ES-I3 (cell line): ENCODE measurements around the gene VPS37B.

Experiments
- H3K36me3 ChIP-seq: 2 replicates; pipeline ENCODE4 v1.6.1; 2013; ENCODE audit warnings: mild to moderate bottlenecking, low read length, control low read depth, moderate library complexity; ENCODE audit not compliant: insufficient read depth
- H3K4me1 ChIP-seq: 2 replicates; pipeline ENCODE4 v1.6.1; 2013; ENCODE audit warnings: mild to moderate bottlenecking, control low read depth, low read length; ENCODE audit not compliant: insufficient read depth
- H3K9ac ChIP-seq: 2 replicates; pipeline ENCODE4 v1.6.1; 2013; ENCODE audit warnings: low read depth, mild to moderate bottlenecking, low read length, moderate library complexity
- H3K9me3 ChIP-seq: 2 replicates; pipeline ENCODE4 v1.6.1; 2013; ENCODE audit warnings: mild to moderate bottlenecking, low read length, moderate library complexity; ENCODE audit not compliant: control insufficient read depth, insufficient read depth

VPS37B gene

GRCh38 chr12:122842505-122843405 is 53.2 kb downstream of the VPS37B start:
- Histone ChIP-seq H3K9ac (no peak overlapping the region), H3K4me1 (peaks cover 16% of the 10 kb centered on the region)

GRCh38 chr12:122841544-122842321 is 54.2 kb downstream of the VPS37B start:
- H3K9me3 ChIP-seq = no peaks in the 10 kb centered on the region
- no peaks in the 10 kb centered on the region for H3K36me3 ChIP-seq
- no peak overlapping the region for H3K9ac ChIP-seq
- H3K4me1 ChIP-seq = peaks cover 20% of the 10 kb centered on the region

More at GRCh38 chr12:122842505-122843405, 53.2 kb downstream of the VPS37B start:
- Histone ChIP-seq H3K9me3 (no peaks in the 10 kb centered on the region), H3K36me3 (no peaks in the 10 kb centered on the region)

DNA sequence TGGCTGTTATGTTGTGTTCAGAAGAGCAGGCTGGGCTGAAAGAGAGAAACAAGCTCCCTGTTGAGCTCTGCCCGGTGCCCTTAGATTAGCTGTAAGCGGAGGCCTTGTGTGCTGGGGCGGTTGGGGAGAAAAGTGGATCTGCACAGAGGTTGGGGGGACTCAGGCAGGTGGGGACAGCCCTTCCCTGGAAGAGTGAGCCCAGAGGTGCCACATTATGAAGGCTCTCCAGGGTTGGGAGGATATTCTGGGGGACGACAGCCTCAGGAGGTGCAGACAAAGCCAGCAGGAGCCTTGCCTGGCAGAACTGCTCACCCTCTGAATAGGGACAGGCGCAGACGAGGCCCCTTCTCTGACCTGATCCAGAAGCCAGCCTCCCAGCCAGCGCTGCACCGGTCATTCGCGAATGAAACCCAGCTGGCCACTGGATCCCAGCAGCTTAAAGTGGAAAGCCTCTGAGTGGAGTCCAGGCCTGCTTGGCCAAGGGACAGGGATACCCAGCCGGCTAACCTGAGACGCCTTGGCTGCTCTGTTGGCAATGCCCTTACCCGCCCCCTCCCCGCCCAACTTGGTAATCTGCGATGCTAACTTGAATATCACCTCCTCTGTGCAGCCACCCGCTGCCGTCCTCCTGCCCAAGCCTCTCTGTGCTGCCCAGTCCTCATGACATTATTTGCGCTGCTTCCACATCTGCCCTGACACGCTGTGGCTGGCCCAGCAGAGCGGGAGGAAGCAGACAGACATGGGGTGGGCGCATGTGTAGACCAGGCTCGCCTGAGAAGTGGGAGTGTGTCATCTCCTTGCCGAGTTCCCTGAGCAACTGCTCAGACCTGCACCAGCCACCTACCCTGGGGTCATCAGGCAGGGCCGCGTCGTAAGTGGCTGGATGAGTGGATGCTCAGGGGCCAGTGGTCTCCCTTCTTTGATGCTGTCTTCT is 55.1 kb downstream of the VPS37B start:
- H3K9ac ChIP-seq = no peak overlapping the region

DNA sequence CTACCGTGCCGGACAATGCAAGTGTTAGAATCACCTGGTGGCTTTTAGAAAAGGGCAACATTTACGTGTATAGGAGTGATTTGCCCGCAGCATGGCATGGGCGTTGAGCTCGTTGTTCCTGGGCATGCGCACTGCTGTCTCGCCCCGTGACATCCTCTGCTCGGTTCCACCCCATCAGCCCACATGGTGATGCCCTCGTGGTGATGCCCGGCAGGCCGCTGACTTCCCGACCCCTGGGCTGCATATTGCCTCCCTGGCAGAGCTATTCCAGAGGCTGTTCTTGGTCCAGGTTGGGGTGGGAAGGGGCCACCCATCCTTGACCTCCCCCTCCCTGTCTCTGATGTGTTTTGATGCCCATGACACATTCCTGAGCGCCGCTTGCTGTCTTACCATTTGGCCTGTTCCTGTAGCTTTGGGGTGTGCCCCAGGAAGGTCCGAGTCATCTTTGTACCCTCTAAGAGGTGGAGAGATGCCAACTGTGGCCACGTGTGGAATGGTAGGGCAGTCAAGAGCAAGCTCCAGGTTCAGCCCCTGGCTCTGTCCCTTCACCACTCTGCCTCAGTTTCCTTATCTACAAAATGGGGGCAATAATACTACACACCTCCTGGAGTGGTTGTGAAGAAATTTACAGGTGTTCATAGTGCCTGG is 55.9 kb downstream of the VPS37B start:
- Histone ChIP-seq H3K9ac (no peak overlapping the region), H3K4me1 (peaks cover 20% of the 10 kb centered on the region), H3K9me3 (no peaks in the 10 kb centered on the region; the same call in 1 of the 2 replicates), H3K36me3 (no peaks in the 10 kb centered on the region)

More for the DNA sequence above, 55.1 kb downstream of the VPS37B start:
- Histone ChIP-seq H3K4me1 (peaks cover 20% of the 10 kb centered on the region), H3K9me3 (no peaks in the 10 kb centered on the region; the same call in 1 of the 2 replicates), H3K36me3 (no peaks in the 10 kb centered on the region)

- Histone ChIP-seq H3K36me3 (no peaks in the 10 kb centered on the region), H3K9ac (no peak overlapping the region), H3K9me3 (no peaks in the 10 kb centered on the region; the same call in 1 of the 2 replicates), H3K4me1 (peaks cover 20% of the 10 kb centered on the region)
These were observed 57.1 kb downstream of the VPS37B start for GRCh38 chr12:122838841-122839240.

- no peaks in the 10 kb centered on the region for H3K36me3 ChIP-seq
- H3K9ac ChIP-seq = no peak overlapping the region
- peaks cover 20% of the 10 kb centered on the region for H3K4me1 ChIP-seq
- no peaks in the 10 kb centered on the region; the same call in 1 of the 2 replicates for H3K9me3 ChIP-seq
These were observed 58.3 kb downstream of the VPS37B start for GRCh38 chr12:122837306-122838265.

DNA sequence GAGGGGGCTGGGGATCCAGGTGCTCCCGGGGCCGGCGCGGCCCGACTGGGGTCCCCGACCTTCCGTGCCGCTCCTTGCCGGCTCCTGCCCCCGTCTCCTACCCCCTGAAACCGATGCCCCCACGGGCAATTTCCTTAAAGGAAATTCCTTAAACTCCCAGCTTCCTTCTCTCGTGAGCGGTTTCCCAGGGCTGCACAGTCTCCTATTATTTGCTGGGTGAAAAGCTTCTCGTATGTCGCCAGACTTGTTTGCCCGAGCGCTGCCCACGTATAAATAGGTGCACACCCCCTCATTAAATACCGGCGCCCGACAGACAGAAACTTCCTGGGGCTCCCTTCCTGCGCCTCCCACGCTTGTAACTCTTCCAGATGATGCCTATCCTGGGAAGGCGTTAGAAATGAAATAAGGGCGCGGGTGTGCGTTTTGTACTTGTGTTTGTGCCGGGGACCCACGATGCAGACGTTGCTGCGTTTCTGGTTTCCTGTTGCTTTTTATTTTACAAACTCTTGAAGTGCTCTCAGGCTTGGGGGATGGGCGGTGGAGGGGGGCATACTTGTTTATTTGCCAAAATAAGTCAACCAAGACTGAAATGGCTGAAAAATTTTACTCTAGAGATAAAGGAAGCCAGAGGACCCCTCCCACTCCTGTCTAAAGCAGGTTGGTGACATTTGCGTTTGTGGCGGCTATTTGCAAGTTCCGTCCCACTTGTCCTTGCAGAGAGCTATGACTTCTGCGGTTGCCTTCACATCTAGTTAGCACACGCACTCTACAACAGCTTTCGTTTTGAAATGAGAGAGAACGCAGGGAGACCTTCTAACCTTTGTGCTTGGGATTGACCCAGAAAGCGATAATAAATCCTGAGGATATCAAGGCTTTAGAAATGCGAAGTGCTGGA is 59.6 kb downstream of the VPS37B start:
- H3K4me1 ChIP-seq = peaks cover 14% of the 10 kb centered on the region
- H3K9me3 ChIP-seq = no peaks in the 10 kb centered on the region; the same call in 1 of the 2 replicates
- H3K36me3 ChIP-seq = no peaks in the 10 kb centered on the region
- H3K9ac ChIP-seq = peak overlapping the region; percentile 74; the same call in 1 of the 2 replicates

GRCh38 chr12:122835750-122836026 is 60.2 kb downstream of the VPS37B start:
- no peaks in the 10 kb centered on the region for H3K36me3 ChIP-seq
- H3K9ac ChIP-seq = peak overlapping the region; percentile 74; the same call in 1 of the 2 replicates
- no peaks in the 10 kb centered on the region; the same call in 1 of the 2 replicates for H3K9me3 ChIP-seq
- H3K4me1 ChIP-seq = peaks cover 9% of the 10 kb centered on the region

DNA sequence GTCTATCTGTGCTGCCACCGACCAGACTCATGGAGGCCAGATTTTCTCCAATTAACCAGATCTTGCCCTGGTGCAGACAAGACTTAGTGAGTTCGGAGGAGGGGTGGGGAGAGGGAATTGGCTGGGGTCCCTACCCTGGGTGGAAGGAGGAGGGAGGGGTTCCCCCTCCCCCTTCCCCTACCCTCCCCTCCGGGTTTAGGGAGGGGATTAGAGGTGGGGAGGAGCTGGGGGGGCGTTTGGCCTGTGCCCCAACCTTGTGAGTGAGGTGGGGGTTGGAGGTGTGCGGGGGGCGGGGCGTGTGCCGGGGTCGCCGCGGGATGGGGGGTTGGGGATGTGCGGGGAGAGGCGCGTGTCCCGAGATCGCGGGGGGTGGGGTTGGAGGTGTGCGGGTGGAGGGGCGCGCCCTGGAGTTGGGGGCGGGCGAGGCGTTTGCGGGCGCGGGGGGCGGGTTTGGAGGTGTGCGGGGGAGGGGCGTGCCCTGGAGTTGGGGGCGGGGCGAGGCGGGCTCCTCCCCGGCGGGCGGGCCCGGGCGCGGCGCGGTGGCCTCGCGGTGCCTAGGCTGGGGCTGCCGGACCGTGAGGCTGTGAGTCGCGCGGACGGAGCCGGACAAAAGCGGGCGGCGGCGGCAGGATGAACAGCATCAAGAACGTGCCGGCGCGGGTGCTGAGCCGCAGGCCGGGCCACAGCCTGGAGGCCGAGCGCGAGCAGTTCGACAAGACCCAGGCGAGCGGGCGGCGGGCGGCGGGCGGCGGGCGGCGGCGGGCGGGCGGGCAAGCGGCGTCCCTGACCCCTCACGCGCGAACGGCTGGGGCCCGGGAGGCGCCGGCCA is 60.8 kb downstream of the VPS37B start, which contains the start of gene HIP1R:
Gene HIP1R (plus strand): TSS at position 537 of the 829 bp plus-strand sequence. CDS start 94 bp downstream, at position 631.
- peaks cover 9% of the 10 kb centered on the region for H3K4me1 ChIP-seq
- H3K9me3 ChIP-seq = no peaks in the 10 kb centered on the region; the same call in 1 of the 2 replicates
- no peaks in the 10 kb centered on the region for H3K36me3 ChIP-seq
- H3K9ac ChIP-seq = peak within 1 kb of the TSS; percentile 79; the same call in 1 of the 2 replicates

GRCh38 chr12:122834104-122834920 is 61.6 kb downstream of the VPS37B start:
- no peaks in the 10 kb centered on the region for H3K36me3 ChIP-seq
- peak overlapping the region; percentile 79; the same call in 1 of the 2 replicates for H3K9ac ChIP-seq
- no peaks in the 10 kb centered on the region; the same call in 1 of the 2 replicates for H3K9me3 ChIP-seq
- peaks cover 9% of the 10 kb centered on the region for H3K4me1 ChIP-seq
